Gastrocnemius medialis (tissue), 4 donors: ENCODE data around the gene LARGE1.

ENCODE experiments used
- CTCF ChIP-seq, 5 experiments: fragments of 450-650 bp in 3 of 5; fragments of 200-600 bp in 2 of 5; sonication (generic) in 2 of 5; IDR thresholded peaks in 4 of 5; conservative IDR thresholded peaks in 1 of 5; 1 replicate in 4 of 5; 2 replicates in 1 of 5; pipeline ENCODE4 v1.5.1; 2016 to 2019; ENCODE audit warnings: antibody characterized with exemption in 5 of 5, mild to moderate bottlenecking in 3 of 5, moderate library complexity in 3 of 5
- POLR2A ChIP-seq, 2 donors: fragments of 450-650 bp; IDR thresholded peaks; one replicate each; pipeline ENCODE4 v1.6.1; 2017; ENCODE audit warnings: antibody characterized with exemption in 2 of 2, mild to moderate bottlenecking in 2 of 2, moderate library complexity in 2 of 2

- TF ChIP-seq CTCF (IDR thresholded peaks at IDR 0.05 in 4 of 5, conservative IDR thresholded peaks at IDR 0.05 in 1 of 5): no peak
- TF ChIP-seq POLR2A (IDR thresholded peaks at IDR 0.05): no peak
Observed at GRCh38 chr22:33329398-33329797, 590.9 kb downstream of the LARGE1 start.
